ENCODE results near the gene SHC2.

DNA sequence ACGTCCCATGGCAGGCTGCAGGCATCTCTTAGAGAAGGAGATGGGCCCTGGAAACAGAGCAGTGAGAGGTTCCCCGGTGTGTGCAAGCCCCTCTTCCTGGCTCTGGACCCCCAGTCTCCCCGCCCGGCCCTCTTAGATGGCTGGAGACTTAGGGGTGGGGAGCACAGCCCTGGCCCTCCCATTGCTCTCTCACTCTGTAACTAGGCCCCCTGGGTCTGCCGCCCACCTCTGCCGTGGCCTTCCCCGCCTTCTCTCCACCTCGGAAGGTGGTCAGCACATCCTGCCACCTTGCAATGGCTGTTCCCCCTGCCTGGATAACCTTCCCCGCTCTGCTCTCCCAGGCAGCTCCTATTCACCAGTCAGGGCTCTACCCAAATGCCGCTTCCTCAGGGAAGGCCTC is 30.1 kb downstream of the SHC2 start:
- TF ChIP-seq YY1 (IDR thresholded peaks at IDR 0.05; ENCODE audit: low read depth) (no peak), EZH2phosphoT487 (IDR thresholded peaks at IDR 0.05; ENCODE audit: borderline replicate concordance, low read depth) (no peak), EP300 (IDR thresholded peaks at IDR 0.05; ENCODE audit: borderline replicate concordance in 1 of 2, low read depth in 1 of 2, low read length in 1 of 2) (no peak), POLR2AphosphoS5 (IDR thresholded peaks at IDR 0.05; ENCODE audit: low read depth, low read length) (no peak), RFX5 (IDR thresholded peaks at IDR 0.05; ENCODE audit: low read length) (no peak), NRF1 (IDR thresholded peaks at IDR 0.05; ENCODE audit: low read depth, low read length) (no peak)
- TF ChIP-seq, protein P1, sequence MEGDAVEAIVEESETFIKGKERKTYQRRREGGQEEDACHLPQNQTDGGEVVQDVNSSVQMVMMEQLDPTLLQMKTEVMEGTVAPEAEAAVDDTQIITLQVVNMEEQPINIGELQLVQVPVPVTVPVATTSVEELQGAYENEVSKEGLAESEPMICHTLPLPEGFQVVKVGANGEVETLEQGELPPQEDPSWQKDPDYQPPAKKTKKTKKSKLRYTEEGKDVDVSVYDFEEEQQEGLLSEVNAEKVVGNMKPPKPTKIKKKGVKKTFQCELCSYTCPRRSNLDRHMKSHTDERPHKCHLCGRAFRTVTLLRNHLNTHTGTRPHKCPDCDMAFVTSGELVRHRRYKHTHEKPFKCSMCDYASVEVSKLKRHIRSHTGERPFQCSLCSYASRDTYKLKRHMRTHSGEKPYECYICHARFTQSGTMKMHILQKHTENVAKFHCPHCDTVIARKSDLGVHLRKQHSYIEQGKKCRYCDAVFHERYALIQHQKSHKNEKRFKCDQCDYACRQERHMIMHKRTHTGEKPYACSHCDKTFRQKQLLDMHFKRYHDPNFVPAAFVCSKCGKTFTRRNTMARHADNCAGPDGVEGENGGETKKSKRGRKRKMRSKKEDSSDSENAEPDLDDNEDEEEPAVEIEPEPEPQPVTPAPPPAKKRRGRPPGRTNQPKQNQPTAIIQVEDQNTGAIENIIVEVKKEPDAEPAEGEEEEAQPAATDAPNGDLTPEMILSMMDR (IDR thresholded peaks at IDR 0.05): no peak
- TF ChIP-seq, protein P2, sequence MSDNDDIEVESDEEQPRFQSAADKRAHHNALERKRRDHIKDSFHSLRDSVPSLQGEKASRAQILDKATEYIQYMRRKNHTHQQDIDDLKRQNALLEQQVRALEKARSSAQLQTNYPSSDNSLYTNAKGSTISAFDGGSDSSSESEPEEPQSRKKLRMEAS (IDR thresholded peaks at IDR 0.05; ENCODE audit: low read depth): no peak
- TF ChIP-seq, protein P3, sequence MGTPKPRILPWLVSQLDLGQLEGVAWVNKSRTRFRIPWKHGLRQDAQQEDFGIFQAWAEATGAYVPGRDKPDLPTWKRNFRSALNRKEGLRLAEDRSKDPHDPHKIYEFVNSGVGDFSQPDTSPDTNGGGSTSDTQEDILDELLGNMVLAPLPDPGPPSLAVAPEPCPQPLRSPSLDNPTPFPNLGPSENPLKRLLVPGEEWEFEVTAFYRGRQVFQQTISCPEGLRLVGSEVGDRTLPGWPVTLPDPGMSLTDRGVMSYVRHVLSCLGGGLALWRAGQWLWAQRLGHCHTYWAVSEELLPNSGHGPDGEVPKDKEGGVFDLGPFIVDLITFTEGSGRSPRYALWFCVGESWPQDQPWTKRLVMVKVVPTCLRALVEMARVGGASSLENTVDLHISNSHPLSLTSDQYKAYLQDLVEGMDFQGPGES (IDR thresholded peaks at IDR 0.05; ENCODE audit: low read depth, low read length): no peak
